GM13976 (cell line): ENCODE measurements around the gene IGSF21.

Experiments used
- DNase-seq: peaks from one replicate; pipeline ENCODE4 v3.0.0; 2012; ENCODE audit warnings: low spot score
- CTCF ChIP-seq: IDR thresholded peaks from 2 replicates; pipeline ENCODE4 v1.5.1; 2012; ENCODE audit warnings: borderline replicate concordance, mild to moderate bottlenecking; ENCODE audit not compliant: insufficient read depth; ENCODE audit errors: extremely low read depth, missing control alignments, control extremely low read depth
- in situ Hi-C: fragments of 300-500 bp; cut with MboI; formaldehyde crosslinking; loops from one replicate; pipeline ENCODE4 v1.12.0; 2022; ENCODE audit warnings: low sequenced_read_pairs, mixed read lengths, inconsistent platforms; ENCODE audit not compliant: unreplicated experiment

Gene IGSF21

GRCh38 chr1:18316764-18317163 is 209.2 kb downstream of the IGSF21 start:
- in situ Hi-C loops = no loop called here
- no peak for DNase-seq
- TF ChIP-seq CTCF = no peak

- in situ Hi-C loops = no loop called here
- DNase-seq = no peak
- TF ChIP-seq CTCF = no peak
Observed at GRCh38 chr1:18319099-18319498, 211.5 kb downstream of the IGSF21 start.

- no peak for DNase-seq
- in situ Hi-C loops = no loop called here
- no peak for TF ChIP-seq CTCF
Observed at GRCh38 chr1:18320051-18320450, 212.5 kb downstream of the IGSF21 start.

- DNase-seq = no peak
- in situ Hi-C loops = no loop called here
- peak; percentile 17 for TF ChIP-seq CTCF
Observed at GRCh38 chr1:18322368-18323032, 214.9 kb downstream of the IGSF21 start.

GRCh38 chr1:18323259-18323658 is 215.7 kb downstream of the IGSF21 start:
- in situ Hi-C loops = no loop called here
- no peak for DNase-seq
- no peak for TF ChIP-seq CTCF

- peak; percentile 20 for TF ChIP-seq CTCF
- DNase-seq = no peak
- in situ Hi-C loops = no loop called here
Observed at GRCh38 chr1:18324246-18324645, 216.6 kb downstream of the IGSF21 start.
